ENCODE data around the gene CCDC97.

DNA sequence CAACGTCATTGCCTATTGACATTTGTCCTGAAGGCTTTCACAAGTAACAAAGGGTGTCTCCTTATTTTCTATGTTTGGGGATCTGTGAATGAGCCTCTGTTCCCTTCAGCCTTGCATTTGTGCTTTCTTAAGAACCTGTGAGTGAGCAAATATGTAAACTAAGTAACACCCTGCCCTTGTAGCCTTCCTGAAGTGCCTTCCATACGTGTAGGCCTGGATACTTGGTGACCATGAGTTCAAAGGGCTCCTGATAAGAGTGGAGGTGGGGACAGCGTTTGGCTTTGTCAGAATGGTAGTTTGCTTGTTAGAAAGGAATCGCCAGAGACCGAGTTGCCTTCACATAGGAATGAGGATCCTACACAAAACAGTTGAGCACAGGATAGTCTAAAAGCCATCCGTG lies 14.5 kb upstream of the CCDC97 start:
- TF ChIP-seq POLR2AphosphoS5 (IDR thresholded peaks at IDR 0.05) = no peak
- TF ChIP-seq CTCF (IDR thresholded peaks at IDR 0.05) = no peak
- no peak for TF ChIP-seq EP300 (IDR thresholded peaks at IDR 0.05)
- TF ChIP-seq POLR2A (IDR thresholded peaks at IDR 0.05) = no peak

Data from sigmoid colon (tissue), 4 donors.